HuH-7 (cell line): Measurements from ENCODE around the gene LCP2.
A peak's percentile ranks its signal among the peaks of the same experiment; 100 is the strongest.
"Not testable (repeated sequence)": the region's sequence is repeated elsewhere in the genome, so short reads cannot be mapped to it uniquely, and the experiment has no call there.

ENCODE experiments used
- DNase-seq: peaks from one replicate; pipeline ENCODE4 v3.0.0; 2011; ENCODE audit warnings: low spot score

LCP2 gene

DNA sequence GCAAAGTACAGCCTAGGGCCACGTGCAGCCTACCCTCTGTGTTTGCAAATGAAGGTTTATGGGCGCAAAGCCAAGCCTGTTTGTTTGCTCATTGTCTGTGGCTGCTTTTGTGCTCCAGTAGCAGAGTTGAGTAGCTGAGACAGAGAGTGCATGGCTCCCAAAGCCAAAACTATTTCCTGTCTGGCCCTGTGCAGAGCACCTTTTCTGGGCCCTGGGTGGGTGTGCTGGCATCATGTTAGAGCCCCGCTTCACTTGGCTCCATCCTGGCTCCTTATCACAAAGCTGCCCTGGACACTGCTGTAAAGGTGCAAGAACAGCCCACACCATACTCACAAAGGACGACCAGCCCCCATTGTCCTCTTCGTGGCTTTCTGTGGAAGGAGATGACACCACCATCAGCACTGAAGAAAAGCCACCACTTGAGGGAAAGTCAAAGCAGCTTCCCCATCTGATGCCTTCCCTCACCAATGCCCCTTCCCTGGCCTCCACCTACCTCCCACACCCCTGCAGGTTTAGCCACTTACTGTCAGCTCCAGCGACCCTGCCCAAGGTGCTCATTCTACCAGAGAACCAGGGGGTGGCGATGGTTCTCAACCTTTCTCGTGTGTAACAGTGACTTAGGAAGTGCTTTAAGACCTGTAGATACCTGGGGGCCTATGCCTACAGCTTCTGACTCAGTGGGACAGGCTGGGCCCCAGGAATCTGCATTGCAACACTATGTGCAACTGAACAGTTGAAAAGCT, 23.4 kb downstream of the LCP2 start:
- DNase-seq = no peak

DNA sequence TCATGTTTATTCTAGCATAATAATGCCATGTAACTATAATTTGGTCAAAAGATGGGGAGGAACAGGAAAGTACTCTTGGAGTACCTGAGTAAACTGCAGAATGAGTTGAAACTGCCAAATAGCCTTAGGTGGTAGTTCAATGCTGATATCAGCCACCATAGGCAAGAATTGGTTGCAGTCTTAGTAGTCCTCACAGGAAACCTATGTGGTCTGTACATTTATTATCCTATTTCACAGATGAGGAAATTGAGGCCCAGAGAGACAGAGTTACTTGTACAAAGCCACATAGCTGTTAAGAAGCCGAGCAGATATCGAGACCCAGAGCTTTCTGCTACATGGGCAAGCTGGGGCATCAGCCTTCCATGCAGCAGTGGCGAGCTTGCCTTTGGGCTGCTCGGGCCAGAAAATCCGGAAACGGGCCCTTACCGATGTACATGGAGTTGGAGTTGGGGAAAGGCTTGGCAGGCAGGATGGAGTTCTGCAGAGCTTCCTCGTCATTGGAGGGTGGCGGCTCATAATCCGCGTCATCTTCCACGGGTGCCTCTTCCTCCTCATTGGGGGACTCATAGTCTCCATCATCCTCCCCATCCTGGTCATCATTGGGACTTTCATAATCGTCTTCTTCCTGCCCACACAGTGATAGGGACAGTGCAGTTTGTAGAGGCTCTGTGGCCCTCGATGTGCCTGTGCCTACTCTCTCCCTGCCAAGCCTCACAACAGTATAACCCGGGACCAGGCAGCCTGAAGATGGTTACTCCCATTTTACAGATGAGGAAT, 27.1 kb downstream of the LCP2 start:
- no peak for DNase-seq

DNA sequence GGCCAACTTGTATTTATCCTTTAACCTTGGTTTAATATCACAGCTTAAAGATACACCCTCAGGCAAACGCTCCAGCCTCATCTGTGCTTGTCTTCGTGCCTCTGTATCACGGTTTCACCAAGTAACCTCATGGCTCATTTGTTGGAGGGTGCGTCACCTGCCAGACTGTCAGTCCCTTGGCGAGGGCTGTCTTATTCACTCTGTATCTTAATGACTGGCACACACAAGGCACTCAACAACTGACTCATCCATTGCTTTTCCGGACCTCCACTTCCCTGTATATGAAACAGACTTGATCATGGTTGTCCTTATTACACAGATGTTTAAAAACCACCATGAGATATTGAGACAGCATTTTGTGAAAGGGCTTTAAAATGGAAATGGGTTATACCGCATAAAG, 28.0 kb downstream of the LCP2 start:
- DNase-seq = no peak

DNA sequence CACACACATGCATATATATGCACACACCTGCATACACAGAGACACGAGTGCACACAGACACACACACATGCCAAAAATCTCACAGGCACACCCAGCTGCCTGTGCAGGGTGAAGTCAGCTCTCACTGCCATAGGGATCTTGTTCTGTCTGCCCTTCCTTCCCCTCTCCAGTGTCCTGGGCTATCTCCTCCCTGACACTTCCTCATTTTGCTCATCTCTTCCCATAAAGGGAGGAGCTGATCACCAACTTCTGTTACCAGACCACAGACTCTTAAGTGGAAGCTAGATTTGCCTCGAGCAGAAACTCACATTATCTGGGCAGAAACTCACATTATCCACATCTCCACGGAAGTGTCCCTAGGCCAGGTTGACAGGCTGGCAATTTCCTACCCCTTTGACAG, 28.7 kb downstream of the LCP2 start:
- no peak for DNase-seq

DNA sequence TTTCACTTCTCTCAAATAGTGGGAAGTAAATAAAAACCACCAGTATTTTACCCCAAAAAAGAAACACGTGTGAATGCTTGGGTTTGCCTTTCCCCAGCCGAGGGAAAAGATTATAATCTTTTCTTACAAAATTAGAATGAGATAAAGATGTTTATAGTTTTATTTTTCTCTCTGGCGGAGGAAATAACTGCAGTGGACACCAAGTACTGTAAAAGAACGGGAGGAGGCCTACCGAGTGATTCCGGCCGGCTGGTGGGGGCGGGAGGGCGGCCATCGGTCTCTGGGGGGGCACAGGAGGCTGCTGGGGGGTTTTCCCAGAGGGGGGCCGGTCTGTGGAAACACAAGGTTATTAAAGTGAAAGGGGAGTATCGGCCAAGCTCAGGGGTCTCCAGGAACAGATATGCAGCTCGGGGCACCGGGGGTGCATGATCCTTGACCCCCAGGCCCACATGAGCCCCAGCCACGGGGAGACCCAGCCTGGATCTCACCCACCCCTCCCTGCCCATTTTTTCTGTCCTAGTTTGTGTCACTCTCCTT, 29.4 kb downstream of the LCP2 start:
- no peak for DNase-seq

DNA sequence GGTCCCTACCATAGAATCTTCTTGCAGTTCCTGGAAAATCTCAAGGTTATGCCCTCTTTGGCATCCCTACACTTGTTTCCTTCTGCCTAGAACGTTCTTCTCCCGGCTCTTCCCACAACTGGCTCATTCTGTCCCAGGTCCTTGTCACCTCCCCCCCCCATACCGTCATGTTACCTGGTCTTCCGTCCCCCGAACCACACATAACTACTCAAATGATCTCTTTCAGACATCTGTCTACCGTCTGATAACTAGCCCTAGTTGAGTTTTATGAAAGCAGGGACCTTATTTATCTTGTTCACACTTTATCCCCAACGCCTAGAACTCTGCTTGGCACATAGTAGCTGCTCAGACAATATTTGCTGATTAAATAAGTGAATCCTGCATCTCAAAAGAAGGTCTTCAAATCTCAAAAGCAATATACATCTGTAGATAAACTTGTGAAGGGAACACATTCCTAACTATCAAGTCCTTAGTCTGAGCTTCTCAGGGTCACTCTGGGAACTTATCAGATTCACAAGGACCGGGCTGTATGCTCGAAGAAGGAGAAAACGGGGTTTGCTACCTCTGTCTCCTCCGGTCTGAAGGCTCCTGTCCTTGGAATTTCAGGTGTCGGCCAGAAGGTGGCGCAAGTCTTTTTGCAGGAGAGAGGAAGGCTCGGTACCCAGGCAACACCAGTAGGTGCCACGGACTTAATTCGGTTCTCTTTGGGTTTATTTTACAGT, 30.0 kb downstream of the LCP2 start:
- DNase-seq = peak; percentile 63

DNA sequence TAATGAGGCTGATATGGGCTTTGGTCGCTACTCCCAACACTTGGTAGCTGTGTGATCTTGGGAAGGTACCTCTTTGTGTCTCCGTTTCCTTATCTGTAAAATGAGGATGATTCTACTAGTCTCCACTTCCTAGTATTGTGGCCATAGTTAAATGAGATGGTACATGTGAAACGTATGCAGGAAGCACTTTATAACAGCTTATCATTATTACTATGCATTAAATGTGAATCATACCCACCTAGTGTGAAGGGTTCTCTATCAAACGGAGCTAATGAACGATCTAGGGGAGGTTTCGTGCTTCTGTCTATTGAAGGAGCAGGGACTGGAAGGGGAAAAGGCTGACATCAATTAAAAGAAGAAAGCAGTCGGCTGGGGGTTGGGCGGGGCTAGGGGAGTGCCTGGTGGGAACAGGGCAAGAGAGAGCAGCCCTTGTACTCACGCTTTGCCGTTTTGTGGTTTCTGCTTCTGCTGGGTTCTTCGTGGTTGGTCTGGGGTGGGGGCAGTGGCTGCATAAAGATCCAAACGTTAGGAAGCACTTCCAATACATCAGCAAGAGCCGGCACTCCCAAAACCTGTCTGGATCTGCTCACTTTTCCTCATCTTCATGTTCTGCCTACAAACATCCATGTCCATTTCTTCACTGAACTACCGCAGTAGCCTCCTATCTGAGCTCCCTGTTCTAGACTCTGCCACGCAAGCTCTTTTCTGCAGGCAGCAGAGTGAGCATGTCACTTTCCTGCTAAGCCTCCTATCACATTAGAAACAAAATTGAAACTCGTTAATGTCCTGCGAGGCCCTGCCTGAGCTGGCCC, 30.8 kb downstream of the LCP2 start:
- DNase-seq = no peak

DNA sequence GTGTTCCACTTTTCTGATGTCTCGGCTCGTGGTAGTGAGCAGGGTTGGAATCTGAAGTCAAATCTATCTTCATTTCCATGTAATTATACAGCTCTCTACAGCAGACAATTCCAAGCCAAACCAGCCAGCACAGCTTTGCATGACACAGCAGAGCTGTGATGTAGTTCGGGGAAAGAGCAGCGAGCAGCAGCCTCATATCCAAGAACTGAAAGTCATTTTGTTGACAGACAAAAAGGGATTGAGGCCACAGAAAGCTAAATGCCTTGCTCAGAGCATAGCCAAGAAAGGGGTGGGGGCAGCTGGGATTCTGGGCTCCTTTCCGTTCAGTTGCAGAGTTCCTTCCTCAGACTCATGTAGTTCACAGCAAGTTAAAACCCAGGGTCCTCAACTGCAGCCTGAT, 32.1 kb downstream of the LCP2 start:
- no peak for DNase-seq

DNA sequence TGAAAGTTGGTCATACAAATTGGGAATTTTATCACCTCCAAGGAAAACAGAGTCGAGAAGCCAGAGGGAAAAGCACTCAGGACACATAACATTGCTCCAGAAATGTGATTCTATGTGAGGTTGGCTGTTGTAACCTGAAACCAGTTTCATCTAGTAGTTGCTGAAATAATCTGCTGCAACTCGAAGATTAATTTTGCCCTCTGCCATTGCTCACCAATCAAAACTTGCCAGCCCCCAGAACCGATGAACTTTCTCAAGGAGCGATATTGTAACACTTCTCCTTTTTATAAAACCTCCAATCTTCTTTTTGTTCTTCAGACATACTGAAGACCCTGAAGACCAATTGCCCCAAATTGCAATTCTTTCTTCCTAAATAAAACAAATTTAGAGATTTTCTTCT, 33.7 kb downstream of the LCP2 start:
- DNase-seq = no peak

DNA sequence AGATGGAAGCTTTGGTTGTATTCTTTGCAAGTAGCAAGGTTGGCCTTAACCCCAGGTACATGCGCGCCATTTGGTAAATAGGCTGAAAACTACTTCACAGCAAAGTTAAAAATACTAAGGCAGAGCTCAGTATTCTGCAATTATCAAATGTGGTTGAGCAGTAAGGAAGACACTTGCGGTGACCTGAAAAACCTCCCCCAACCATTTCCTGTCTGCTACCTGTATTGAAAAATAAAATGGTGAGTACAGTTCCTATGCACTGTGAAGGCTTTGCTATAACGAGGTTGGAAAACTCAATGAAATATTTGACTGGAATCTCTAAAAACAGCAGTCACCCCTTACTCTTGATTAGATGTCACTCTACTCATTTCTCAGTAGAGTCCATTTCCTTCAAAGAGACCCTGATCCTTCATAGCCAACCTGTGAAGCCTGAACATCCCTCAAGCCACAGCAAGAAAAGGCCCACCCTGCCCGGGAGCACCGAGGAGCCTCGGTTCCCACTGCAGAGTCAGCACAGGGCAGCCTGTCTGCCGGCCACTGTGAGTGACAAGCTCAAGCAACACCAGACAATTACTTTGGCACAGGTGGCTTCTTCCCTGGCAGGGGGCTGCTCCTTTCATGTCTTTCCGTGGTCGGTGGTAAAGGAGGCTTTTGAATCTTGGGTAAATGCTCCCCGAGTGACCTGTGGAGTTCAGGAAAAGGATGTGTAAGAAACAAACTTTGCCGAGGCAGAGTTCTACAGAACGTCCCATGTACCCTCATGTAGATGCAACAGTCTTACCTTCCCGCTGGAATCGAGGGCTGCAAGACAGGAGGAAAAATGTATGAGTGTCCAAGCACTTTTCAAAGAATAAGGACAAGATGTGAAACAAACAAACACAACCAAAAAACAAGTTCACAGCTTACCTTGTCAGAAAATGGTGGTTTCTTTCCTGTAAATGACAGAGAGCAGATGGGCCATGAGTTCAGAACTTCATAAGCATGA, 35.2 kb downstream of the LCP2 start:
- DNase-seq = no peak

DNA sequence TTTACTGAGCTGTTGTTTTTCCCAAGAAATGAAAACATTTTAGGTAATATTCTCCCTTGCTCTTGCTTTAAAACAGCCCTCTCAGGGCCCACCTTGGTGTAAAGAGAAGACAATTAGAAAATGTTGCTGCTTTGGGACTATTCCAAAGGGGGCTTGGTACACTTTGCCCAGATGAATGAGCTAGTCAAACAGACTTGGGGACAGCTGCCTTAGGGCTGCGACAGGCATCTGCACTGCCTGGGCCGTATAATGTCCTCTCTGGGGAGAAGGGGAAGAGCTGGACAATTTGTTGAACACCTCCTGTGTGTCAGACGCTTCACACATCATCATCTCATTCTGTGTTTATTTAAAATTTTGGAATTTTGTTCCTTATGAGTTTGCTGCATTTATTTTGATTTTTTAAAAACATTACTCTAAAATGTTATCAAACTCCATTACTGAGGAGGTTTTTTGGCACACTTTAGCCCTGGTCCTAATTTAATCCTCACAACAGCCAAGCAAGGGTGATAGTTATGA, 36.0 kb downstream of the LCP2 start:
- no peak for DNase-seq

DNA sequence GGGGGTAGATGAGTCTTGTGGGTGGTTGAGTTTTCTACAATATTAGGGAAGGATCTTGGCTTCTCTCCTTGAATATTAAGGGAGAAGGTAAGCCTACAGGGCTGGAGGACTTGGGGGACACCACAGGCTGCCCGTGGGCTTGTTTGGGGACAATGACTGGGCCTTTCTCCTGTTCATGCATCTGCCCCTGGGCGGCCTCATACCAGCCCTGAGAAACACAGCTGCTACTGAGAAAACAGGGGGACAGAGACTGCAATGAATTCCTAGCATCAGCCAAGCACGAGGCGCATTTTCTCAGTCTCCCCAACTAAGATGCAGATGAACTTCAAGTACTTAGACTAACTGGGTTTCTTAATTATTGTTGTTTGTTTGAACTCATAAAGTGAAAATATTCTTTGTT, 40.2 kb downstream of the LCP2 start:
- no peak for DNase-seq

DNA sequence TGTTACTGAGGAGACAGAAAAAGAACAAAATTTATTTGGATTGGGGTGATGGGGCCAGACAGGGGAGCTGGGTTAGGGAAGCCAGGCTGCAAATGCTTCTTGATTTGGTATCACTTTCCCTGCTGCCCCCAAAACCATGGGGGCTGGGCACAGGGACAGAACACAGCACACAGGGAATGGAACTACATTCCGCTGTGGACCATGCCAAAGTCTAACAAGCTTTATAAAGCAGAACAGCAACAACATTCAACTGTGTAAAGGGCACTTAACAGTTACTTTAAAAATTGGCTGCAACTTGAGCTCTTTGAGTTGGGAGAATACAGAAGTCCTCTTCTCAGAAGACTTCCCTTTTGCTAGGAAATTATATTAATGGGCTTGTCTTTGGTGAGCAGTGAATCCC, 41.0 kb downstream of the LCP2 start:
- no peak for DNase-seq

DNA sequence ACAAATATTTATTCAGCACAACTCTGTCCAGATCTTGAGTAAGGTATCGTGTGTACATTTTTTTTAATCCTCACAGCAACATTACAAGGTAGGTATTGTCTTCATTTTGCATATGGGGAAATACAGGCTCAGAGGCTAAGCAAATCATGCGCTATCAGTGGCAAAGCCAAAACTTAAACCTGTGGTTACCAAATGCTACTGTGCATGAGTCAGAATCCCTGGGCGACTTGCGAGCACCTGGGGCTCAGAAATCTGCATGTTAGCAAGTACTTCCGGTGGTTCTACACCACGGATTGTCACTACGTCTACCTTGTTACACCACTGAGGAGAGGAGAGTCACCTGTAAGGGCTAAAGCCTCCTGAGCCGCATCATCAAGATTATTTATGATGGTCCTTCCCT, 43.5 kb downstream of the LCP2 start:
- DNase-seq = no peak

DNA sequence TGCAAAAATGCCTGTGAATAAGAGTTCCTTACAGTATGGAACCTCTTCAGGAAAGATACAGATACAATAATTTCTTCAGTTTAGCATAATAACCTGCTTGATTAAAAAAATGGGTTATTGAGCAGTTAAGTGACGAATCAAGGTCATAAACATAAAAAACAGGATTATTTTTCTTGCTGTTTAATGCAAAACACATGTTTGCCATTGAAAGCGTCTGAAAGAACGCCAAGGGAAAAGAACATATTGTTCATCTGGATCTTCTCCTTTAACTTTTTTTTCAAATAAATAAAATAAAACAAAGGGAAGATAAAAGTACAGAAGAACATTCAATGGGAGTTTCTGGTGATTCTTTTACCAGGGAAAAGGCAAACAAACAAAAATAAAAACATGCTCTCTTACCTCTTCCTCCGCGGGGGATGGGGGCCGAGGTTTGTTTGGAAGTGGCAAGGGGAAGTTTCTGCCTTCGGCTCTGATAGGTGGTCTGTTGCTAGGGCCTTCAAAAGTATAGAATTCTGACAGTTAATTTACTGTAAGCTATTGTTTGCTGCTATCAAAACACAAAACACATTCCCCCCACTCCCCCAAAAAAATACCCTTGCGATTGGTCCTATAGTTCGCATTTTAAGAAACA, 44.7 kb downstream of the LCP2 start:
- DNase-seq = no peak

DNA sequence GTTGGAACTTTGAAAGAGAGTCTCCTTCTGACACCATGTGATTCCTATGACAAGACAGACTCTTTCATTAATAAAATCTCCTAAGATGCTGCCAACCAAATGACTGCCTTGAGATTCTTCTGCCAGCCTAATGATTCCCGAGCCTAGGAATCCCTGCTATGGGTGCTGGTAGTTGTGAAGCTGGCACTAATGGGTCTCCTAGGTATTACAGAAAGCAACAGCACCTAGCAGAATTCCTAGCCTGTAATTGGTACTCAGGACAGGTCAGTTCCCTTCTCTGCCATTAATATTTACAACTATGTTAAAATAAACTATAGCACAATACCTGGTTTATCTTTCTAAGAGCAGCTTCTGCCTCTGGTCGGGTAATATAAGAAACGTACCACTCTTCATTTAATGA, 45.5 kb downstream of the LCP2 start:
- no peak for DNase-seq

DNA sequence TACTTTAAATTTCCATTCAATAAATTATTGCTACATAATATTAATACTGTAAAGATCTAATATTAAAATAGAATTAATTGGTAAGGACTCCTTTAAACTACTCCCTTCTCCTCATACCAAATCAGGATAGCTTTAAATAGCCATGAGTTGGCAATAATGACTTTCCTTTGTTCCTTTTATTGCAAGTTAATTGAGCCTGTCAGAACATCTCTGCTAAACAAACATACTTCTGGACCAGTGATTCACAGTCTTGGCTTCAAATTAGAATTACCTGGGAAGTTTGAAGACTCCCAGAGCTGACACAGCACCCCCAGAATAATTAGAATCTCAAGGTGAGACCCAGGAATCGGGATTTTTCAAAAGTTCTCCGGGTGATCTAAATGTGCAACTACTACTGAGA, 46.1 kb downstream of the LCP2 start:
- DNase-seq = no peak

DNA sequence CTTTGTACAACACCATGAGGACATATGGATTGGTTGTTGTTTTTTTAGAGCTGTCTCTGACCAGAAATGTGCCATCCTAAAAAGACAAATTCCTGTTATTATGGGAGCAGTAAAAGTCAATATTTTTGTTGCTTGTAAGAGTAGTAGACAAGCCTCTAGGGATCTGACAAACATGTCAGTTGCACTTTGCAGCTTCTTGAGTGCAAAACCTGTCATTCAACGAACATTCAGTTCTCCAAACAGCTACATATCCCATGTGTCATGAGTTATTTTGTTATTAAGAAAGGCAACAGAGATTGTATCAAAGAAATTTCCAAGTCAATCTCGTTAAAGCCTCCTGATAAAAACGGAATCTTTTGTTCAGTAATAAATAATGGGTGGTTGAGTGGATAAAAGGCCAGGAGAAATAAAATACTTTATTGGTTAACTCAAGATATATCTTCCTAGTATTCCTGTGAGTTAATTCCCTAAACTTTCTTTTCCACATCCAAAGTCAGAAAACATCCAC, 46.7 kb downstream of the LCP2 start:
- no peak for DNase-seq

DNA sequence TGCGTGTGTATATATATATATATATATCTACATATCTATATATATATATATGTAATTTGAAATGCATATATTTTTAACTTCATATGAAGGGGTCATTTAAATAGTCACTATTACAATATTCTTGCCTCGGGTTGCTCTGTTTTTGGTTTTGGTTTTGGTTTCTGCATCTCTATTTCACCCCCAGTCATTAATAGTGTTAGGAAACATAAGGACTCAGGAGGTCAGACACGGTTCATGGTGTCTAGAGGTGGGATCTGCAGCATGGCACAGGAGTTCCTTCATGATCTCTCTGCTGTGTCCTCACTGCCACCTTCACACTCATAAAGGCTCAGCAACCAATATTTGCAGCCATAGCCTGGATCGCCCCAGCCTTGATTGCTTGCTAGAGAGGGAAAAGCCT, 48.2 kb downstream of the LCP2 start:
- no peak for DNase-seq

DNA sequence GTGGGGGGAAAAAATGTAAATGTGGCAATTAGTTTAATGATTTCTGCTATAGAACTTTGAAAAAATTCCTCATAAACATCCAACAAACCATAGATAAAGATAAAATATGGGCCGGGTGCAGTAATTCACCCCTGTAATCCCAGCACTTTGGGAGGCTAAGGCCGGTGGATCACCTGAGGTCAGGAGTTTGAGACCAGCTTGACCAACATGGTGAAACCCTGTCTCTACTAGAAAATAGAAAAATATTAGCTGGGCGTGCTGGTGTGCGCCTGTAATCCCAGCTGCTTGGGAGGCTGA, 48.7 kb downstream of the LCP2 start:
- not testable (repeated sequence) for DNase-seq
